Colonic mucosa (tissue), 4 donors: ENCODE measurements around the gene TRIP10. TPM values are rescaled to one million over a fixed set of nuclear protein-coding genes. Genes with fewer than 3 reads are reported as not detected.
A peak's percentile ranks its signal among the peaks of the same experiment; 100 is the strongest.

Experiments
- DNase-seq: peaks from one replicate; pipeline ENCODE4 v3.0.0-alpha.2; 2020
- H3K27ac ChIP-seq: fragments of 200-600 bp; one replicate; pipeline ENCODE4 v1.8.0; 2021
- H3K27me3 ChIP-seq: fragments of 200-600 bp; one replicate; pipeline ENCODE4 v1.8.0; 2021
- H3K36me3 ChIP-seq: fragments of 200-600 bp; one replicate; pipeline ENCODE4 v1.8.0; 2021
- H3K4me1 ChIP-seq: fragments of 200-600 bp; one replicate; pipeline ENCODE4 v1.8.0; 2021; ENCODE audit warnings: mild to moderate bottlenecking
- H3K4me3 ChIP-seq: fragments of 200-600 bp; one replicate; pipeline ENCODE4 v1.8.0; 2021
- H3K9ac ChIP-seq, 2 donors: one replicate each; pipeline ENCODE4 v1.7.0; 2013; ENCODE audit warnings: control low read depth in 2 of 2, low read depth in 2 of 2, low read length in 2 of 2
- H3K9me3 ChIP-seq: fragments of 200-600 bp; one replicate; pipeline ENCODE4 v1.8.0; 2021
- intact Hi-C: fragments of 100-400 bp; cut with DNase I; formaldehyde crosslinking; loops from one replicate; pipeline ENCODE4 v1.14.1; 2022
- total RNA-seq, 2 donors: library from RNA; stranded (reverse); fragmentation: NEBNext Ultra II Directional in 1 of 2; extraction: Animal tissue kit (Norgen Biotek cat#: 25700) in 1 of 2; gene quantifications; one replicate each; pipeline ENCODE4 v1.2.1, GENCODE V29; 2021
- TF ChIP-seq, protein P1 (sequence below): fragments of 200-600 bp; IDR thresholded peaks from one replicate; pipeline ENCODE4 v1.8.0; 2022; ENCODE audit warnings: antibody characterized with exemption, mild to moderate bottlenecking
- donor health status: healthy.
- donor health status: DM: no; HTN: no; CAD: no.
- donor health status: DM: no; HTN: no; CAD: no.

The TRIP10 gene
- total RNA-seq, 2 donors from 2014 or later = 67.7 to 78.2 TPM

DNA sequence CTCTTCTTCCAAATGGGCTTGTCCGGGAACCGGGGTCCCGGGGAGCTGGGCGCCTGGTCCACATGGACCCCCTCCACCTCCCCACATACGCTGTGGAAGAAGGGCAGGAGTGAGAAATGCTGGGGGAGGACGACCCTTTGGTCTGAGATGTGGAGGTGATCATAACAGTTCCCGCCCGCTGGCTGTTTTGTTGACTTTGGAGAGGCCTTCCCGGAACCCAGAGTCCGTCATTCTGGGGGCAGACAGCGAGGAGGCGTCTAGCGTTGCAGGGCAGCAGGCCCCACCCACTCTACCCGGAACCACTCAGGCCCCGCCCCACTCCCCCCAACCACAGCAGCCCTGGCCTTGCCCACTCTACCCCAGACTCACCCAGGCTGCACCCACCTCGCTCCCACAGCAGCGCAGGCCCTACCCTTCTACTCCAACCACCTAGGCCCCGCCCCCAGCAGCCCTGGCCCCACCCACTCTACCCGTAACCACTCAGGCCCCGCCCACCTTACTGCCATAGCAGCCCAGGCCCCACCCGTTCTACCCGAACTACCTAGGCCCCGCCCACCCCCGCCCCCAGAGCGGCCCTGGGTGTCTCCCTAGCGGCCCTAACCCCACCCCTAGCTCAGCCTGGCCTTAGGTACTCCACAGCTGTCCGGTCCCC, 9.2 kb upstream of the TRIP10 start:
- intact Hi-C loops = loop anchor here (5.0 kb wide), 1 partner anchor 132 kb away; no protein-coding TSS in a partner anchor
- TF ChIP-seq, protein P1, sequence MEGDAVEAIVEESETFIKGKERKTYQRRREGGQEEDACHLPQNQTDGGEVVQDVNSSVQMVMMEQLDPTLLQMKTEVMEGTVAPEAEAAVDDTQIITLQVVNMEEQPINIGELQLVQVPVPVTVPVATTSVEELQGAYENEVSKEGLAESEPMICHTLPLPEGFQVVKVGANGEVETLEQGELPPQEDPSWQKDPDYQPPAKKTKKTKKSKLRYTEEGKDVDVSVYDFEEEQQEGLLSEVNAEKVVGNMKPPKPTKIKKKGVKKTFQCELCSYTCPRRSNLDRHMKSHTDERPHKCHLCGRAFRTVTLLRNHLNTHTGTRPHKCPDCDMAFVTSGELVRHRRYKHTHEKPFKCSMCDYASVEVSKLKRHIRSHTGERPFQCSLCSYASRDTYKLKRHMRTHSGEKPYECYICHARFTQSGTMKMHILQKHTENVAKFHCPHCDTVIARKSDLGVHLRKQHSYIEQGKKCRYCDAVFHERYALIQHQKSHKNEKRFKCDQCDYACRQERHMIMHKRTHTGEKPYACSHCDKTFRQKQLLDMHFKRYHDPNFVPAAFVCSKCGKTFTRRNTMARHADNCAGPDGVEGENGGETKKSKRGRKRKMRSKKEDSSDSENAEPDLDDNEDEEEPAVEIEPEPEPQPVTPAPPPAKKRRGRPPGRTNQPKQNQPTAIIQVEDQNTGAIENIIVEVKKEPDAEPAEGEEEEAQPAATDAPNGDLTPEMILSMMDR = no peak
- Histone ChIP-seq H3K27ac (peak overlapping the region; percentile 40), H3K4me1 (no peaks in the 10 kb centered on the region), H3K9ac (peak overlapping the region in 1 of 2 donors; percentile 59), H3K36me3 (no peaks in the 10 kb centered on the region), H3K4me3 (peak overlapping the region; percentile 20), H3K27me3 (no peaks in the 10 kb centered on the region), H3K9me3 (no peaks in the 10 kb centered on the region)
- peak; percentile 97 for DNase-seq

- Histone ChIP-seq H3K4me1 (no peaks in the 10 kb centered on the region), H3K9ac (peak overlapping the region in 1 of 2 donors; percentile 19), H3K27me3 (no peaks in the 10 kb centered on the region), H3K4me3 (no peak overlapping the region), H3K9me3 (no peaks in the 10 kb centered on the region), H3K36me3 (no peaks in the 10 kb centered on the region), H3K27ac (no peak overlapping the region)
- DNase-seq = no peak
- TF ChIP-seq, protein P1 = no peak
- intact Hi-C loops = loop anchor here (5.0 kb wide), 1 partner anchor 131 kb away; no protein-coding TSS in a partner anchor
Measured at GRCh38 chr19:6730941-6731670, 8.4 kb upstream of the TRIP10 start.

- H3K4me1 ChIP-seq = no peaks in the 10 kb centered on the region
Measured at GRCh38 chr19:6731822-6732221, 7.7 kb upstream of the TRIP10 start.

GRCh38 chr19:6732803-6733337, 6.6 kb upstream of the TRIP10 start:
- intact Hi-C loops = loop anchor here (5.0 kb wide), 1 partner anchor 129 kb away; no protein-coding TSS in a partner anchor
- DNase-seq = no peak
- H3K9ac ChIP-seq = no peak overlapping the region

More at GRCh38 chr19:6731822-6732221, 7.7 kb upstream of the TRIP10 start:
- no peak overlapping the region for H3K4me3 ChIP-seq
- TF ChIP-seq, protein P1 = no peak
- H3K9ac ChIP-seq = no peak overlapping the region
- H3K36me3 ChIP-seq = no peaks in the 10 kb centered on the region
- DNase-seq = no peak
- no peak overlapping the region for H3K27ac ChIP-seq
- H3K9me3 ChIP-seq = no peaks in the 10 kb centered on the region
- H3K27me3 ChIP-seq = no peaks in the 10 kb centered on the region
- intact Hi-C loops = loop anchor here (5.0 kb wide), 1 partner anchor 130 kb away; no protein-coding TSS in a partner anchor

More at GRCh38 chr19:6732803-6733337, 6.6 kb upstream of the TRIP10 start:
- H3K27ac ChIP-seq = no peak overlapping the region
- no peaks in the 10 kb centered on the region for H3K27me3 ChIP-seq
- no peaks in the 10 kb centered on the region for H3K9me3 ChIP-seq
- no peaks in the 10 kb centered on the region for H3K36me3 ChIP-seq
- H3K4me1 ChIP-seq = peaks cover under 1% of the 10 kb centered on the region
- TF ChIP-seq, protein P1 = no peak
- no peak overlapping the region for H3K4me3 ChIP-seq
